Peyer's patch (tissue), 4 donors: ENCODE data around the gene DEFB126.

ENCODE experiments used
- POLR2A ChIP-seq, 2 donors: fragments of 450-650 bp; IDR thresholded peaks; one replicate each; pipeline ENCODE4 v1.5.1; 2017; ENCODE audit warnings: antibody characterized with exemption in 2 of 2, mild to moderate bottlenecking in 2 of 2, moderate library complexity in 2 of 2
- TF ChIP-seq, protein P1 (sequence below), 6 experiments: fragments of 450-650 bp in 4 of 6; fragments of 200-600 bp in 2 of 6; sonication (generic) in 1 of 6; IDR thresholded peaks; one replicate each; pipeline ENCODE4 v1.5.1; 2017 to 2019; ENCODE audit warnings: antibody characterized with exemption in 6 of 6, mild to moderate bottlenecking in 3 of 6, moderate library complexity in 1 of 6

DNA sequence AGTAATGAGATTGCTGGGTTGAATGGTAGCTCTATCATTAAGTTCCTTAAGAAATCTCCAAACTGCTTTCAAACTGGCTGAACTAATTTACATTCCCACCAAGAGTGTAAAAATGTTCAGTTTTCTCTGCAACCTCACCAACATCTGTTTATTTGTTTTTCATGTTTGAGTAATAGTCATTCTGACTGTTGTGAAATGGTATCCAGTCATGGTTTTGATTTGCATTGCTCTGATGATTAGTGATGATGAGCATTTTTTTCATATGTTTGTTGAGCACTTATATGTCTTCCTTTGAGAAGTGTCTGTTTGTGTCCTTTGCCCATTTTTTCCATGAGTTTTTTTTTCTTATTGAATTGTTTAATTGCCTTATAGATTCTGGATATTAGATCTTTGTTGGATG, 30.0 kb upstream of the DEFB126 start:
- TF ChIP-seq, protein P1, sequence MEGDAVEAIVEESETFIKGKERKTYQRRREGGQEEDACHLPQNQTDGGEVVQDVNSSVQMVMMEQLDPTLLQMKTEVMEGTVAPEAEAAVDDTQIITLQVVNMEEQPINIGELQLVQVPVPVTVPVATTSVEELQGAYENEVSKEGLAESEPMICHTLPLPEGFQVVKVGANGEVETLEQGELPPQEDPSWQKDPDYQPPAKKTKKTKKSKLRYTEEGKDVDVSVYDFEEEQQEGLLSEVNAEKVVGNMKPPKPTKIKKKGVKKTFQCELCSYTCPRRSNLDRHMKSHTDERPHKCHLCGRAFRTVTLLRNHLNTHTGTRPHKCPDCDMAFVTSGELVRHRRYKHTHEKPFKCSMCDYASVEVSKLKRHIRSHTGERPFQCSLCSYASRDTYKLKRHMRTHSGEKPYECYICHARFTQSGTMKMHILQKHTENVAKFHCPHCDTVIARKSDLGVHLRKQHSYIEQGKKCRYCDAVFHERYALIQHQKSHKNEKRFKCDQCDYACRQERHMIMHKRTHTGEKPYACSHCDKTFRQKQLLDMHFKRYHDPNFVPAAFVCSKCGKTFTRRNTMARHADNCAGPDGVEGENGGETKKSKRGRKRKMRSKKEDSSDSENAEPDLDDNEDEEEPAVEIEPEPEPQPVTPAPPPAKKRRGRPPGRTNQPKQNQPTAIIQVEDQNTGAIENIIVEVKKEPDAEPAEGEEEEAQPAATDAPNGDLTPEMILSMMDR (IDR thresholded peaks at IDR 0.05) = no peak
- TF ChIP-seq POLR2A (IDR thresholded peaks at IDR 0.05) = no peak
